GM12878 (cell line): ENCODE results near the gene UBALD2. TPM values are rescaled to one million over a fixed set of nuclear protein-coding genes. Genes with fewer than 3 reads are reported as not detected.

Experiments
- ATAC-seq: fragments of 200-7000 bp; cut with Tn5 transposase; 3 replicates; pipeline ENCODE4 v1.9.1; 2020; ENCODE audit warnings: mild to moderate bottlenecking, moderate library complexity
- BruUV-seq: library from RNA; stranded (reverse); fragments of 400-500 nt; replicated peaks from 2 replicates; lab custom pipeline; 2021; lab: Mats Ljungman, UMichigan
- CTCF ChIA-PET: fragments of 300-600 bp; sonication (Branson Sonifier 250); formaldehyde crosslinking; extraction: SDS; loops from one replicate; lab custom pipeline; 2021; ENCODE audit warnings: inconsistent platforms; lab: Yijun Ruan, JAX
- POLR2A ChIA-PET: fragments of 350-600 bp; formaldehyde crosslinking; extraction: SDS; loops from one replicate; lab custom pipeline; 2021; ENCODE audit warnings: inconsistent platforms; lab: Charles Lee
- RAD21 ChIA-PET: fragments of 300-600 bp; sonication (Branson Sonifier 250); formaldehyde crosslinking; loops from one replicate; lab custom pipeline; 2023; ENCODE audit warnings: antibody characterized with exemption; ENCODE audit not compliant: unreplicated experiment; lab: Charles Lee
- SMC1A ChIA-PET: fragments of 300-600 bp; sonication (Branson Sonifier 250); formaldehyde crosslinking; loops from one replicate; lab custom pipeline; 2023; ENCODE audit not compliant: unreplicated experiment, uncharacterized antibody; lab: Charles Lee
- DNase-seq: peaks from one replicate; pipeline ENCODE4 v3.0.0-alpha.2; 2011; ENCODE audit warnings: low read depth, low spot score
- FAIRE-seq: peaks from 3 replicates; lab custom pipeline; 2011; peaks lifted over from hg19 to GRCh38; lab: Jason Lieb, UNC
- H2AFZ ChIP-seq: 2 replicates; pipeline ENCODE4 v1.6.0; 2011; ENCODE audit warnings: low read depth, low read length, control low read depth; ENCODE audit not compliant: control insufficient read depth
- H3K27ac ChIP-seq: 2 replicates; pipeline ENCODE4 v1.5.1; 2011; ENCODE audit warnings: control low read depth; ENCODE audit not compliant: control insufficient read depth, insufficient read depth
- H3K27me3 ChIP-seq, 2 experiments: replicated peaks in 1 of 2; 2 replicates each; pipeline versions ENCODE4 v1.6.0 to v1.6.1; 2011; ENCODE audit warnings: low read length in 1 of 2; ENCODE audit not compliant: control insufficient read depth in 2 of 2, insufficient read depth in 2 of 2
- H3K36me3 ChIP-seq, 2 experiments: 2 replicates each; pipeline ENCODE4 v1.5.1; 2011; ENCODE audit warnings: low read length in 1 of 2; ENCODE audit not compliant: control insufficient read depth in 2 of 2, insufficient read depth in 2 of 2
- H3K4me1 ChIP-seq: 2 replicates; pipeline ENCODE4 v1.6.1; 2011; ENCODE audit warnings: mild to moderate bottlenecking, low read length, moderate library complexity, mixed read lengths; ENCODE audit not compliant: control insufficient read depth, insufficient read depth
- H3K4me2 ChIP-seq: 2 replicates; pipeline ENCODE4 v1.6.0; 2011; ENCODE audit warnings: control low read depth; ENCODE audit not compliant: control insufficient read depth, insufficient read depth
- H3K4me3 ChIP-seq: fragments of 200-600 bp; sonication (generic); 2 replicates; pipeline ENCODE4 v1.5.1; 2016
- H3K79me2 ChIP-seq: 2 replicates; pipeline ENCODE4 v1.6.0; 2011; ENCODE audit warnings: low read length; ENCODE audit not compliant: control insufficient read depth, insufficient read depth
- H3K9ac ChIP-seq: 2 replicates; pipeline ENCODE4 v1.8.0; 2011; ENCODE audit warnings: low read length, control low read depth, mixed read lengths; ENCODE audit not compliant: control insufficient read depth, insufficient read depth
- H3K9me3 ChIP-seq: replicated peaks from 3 replicates; pipeline ENCODE4 v1.5.1; 2011; ENCODE audit warnings: mild to moderate bottlenecking, low read length; ENCODE audit not compliant: control insufficient read depth, insufficient read depth
- H4K20me1 ChIP-seq: 2 replicates; pipeline ENCODE4 v1.6.0; 2011; ENCODE audit not compliant: control insufficient read depth, insufficient read depth
- BCL11A ChIP-seq: IDR thresholded peaks from 2 replicates; pipeline ENCODE4 v1.6.1; 2011; ENCODE audit warnings: low read depth, low read length
- CTCF ChIP-seq, 3 experiments: IDR thresholded peaks in 2 of 3; conservative IDR thresholded peaks in 1 of 3; 2 replicates each; pipeline ENCODE4 v1.5.1; 2011; ENCODE audit warnings: low read depth in 3 of 3, low read length in 3 of 3, mild to moderate bottlenecking in 3 of 3, control low read depth in 2 of 3, moderate library complexity in 2 of 3, inconsistent platforms in 1 of 3, mixed read lengths in 1 of 3; ENCODE audit not compliant: control insufficient read depth in 2 of 3, insufficient read depth in 1 of 3; ENCODE audit errors: extremely low read depth in 1 of 3
- JUNB ChIP-seq: IDR thresholded peaks from 2 replicates; pipeline ENCODE4 v1.6.1; 2016; ENCODE audit warnings: antibody characterized with exemption, mild to moderate bottlenecking
- LARP7 ChIP-seq: fragments of 450-650 bp; IDR thresholded peaks from 2 replicates; pipeline ENCODE4 v1.6.1; 2017; ENCODE audit warnings: mild to moderate bottlenecking
- MTA3 ChIP-seq: IDR thresholded peaks from 2 replicates; pipeline ENCODE4 v1.6.1; 2012; ENCODE audit warnings: low read length, inconsistent platforms, borderline replicate concordance
- MXI1 ChIP-seq: fragments of 150-350 bp; IDR thresholded peaks from 2 replicates; pipeline ENCODE4 v1.6.1; 2011; ENCODE audit warnings: low read depth, mild to moderate bottlenecking, inconsistent platforms, low read length, improper control_type of control experiment
- NFXL1 ChIP-seq: fragments of 450-650 bp; IDR thresholded peaks from 2 replicates; pipeline ENCODE4 v1.6.1; 2017; ENCODE audit warnings: antibody characterized with exemption, mild to moderate bottlenecking, borderline replicate concordance
- NFYA ChIP-seq: IDR thresholded peaks from 2 replicates; pipeline ENCODE4 v1.6.1; 2011; ENCODE audit warnings: low read depth, mild to moderate bottlenecking, low read length, improper control_type of control experiment, borderline replicate concordance
- RELB ChIP-seq: fragments of 450-650 bp; IDR thresholded peaks from 2 replicates; pipeline ENCODE4 v1.6.1; 2017; ENCODE audit warnings: low read depth, mild to moderate bottlenecking, moderate library complexity
- WRNIP1 ChIP-seq: IDR thresholded peaks from 2 replicates; pipeline ENCODE4 v1.6.1; 2011; ENCODE audit warnings: low read depth, low read length, improper control_type of control experiment, borderline replicate concordance
- ZNF217 ChIP-seq: fragments of 450-650 bp; IDR thresholded peaks from 2 replicates; pipeline ENCODE4 v1.6.1; 2017; ENCODE audit warnings: antibody characterized with exemption, mild to moderate bottlenecking
- WGBS: methylation state at CpG from one replicate; pipeline ENCODE4 v1.1.6; 2016; ENCODE audit warnings: low lambda C conversion rate; ENCODE audit not compliant: insufficient replicate concordance, insufficient coverage; ENCODE audit errors: missing lambda C conversion rate; 5-methylcytosine and 5-hydroxymethylcytosine counted together
- in situ Hi-C: fragments of 300-500 bp; cut with MboI; formaldehyde crosslinking; loops from 9 replicates; pipeline ENCODE4 v1.14.3; 2018; ENCODE audit warnings: mixed read lengths
- intact Hi-C: fragments of 100-400 bp; cut with micrococcal nuclease; formaldehyde crosslinking; loops from one replicate; pipeline ENCODE4 v1.14.2; 2022; ENCODE audit not compliant: unreplicated experiment
- polyA plus RNA-seq, 11 experiments: library from polyadenylated mRNA; depleted of rRNA in 4 of 11; unstranded in 6 of 11; stranded (reverse) in 5 of 11; fragments of >200 nt; fragmentation: Nextera tagmentation in 4 of 11; fragmentation: Illumina TruSeq in 1 of 11; extraction: Ambion mirVana in 4 of 11; extraction: Trizol in 1 of 11; gene quantifications; 1 replicate in 1 of 11; 2 replicates in 10 of 11; pipeline versions ENCODE4 v1.2.1 to v1.2.3, GENCODE V29; 2011 to 2016; ENCODE audit warnings: inconsistent platforms in 2 of 11, missing spikeins in 2 of 11, low read depth in 1 of 11
- total RNA-seq, 4 experiments: library from RNA; depleted of rRNA in 3 of 4; stranded (reverse); fragments of >200 nt in 3 of 4; fragmentation: Illumina TruSeq in 1 of 4; extraction: Trizol in 1 of 4; gene quantifications; 2 replicates each; pipeline versions ENCODE4 v1.2.1 to v1.2.3, GENCODE V29; 2013 to 2021
- TF ChIP-seq, protein P1 (sequence below): fragments of 450-650 bp; IDR thresholded peaks from 2 replicates; pipeline ENCODE4 v1.6.1; 2017; ENCODE audit warnings: mild to moderate bottlenecking, low read depth, inconsistent platforms; ENCODE audit not compliant: poor library complexity, severe bottlenecking

Gene UBALD2
- total and polyA plus RNA-seq, 10 of the 15 experiments (the other 5 are each of a cell fraction or from before 2014, with no cell fraction given) = 2.8 to 165 (median 20.6) TPM

GRCh38 chr17:76217081-76217480 lies 48.1 kb upstream of the UBALD2 start:
- ChIA-PET RAD21 (interaction anchor here (0.6 to 2.0 kb wide), 7 partner anchors 30 to 88 kb away, joined by 3 to 8 read pairs (median 4); no protein-coding TSS in a partner anchor), SMC1A (interaction anchor here (0.8 to 3.1 kb wide), 13 partner anchors 9 to 477 kb away, joined by 3 to 23 read pairs (median 4); no protein-coding TSS in a partner anchor), POLR2A (interaction anchor here (1.9 to 3.0 kb wide), 2 partner anchors 8 to 14 kb away, joined by 6 to 8 read pairs; no protein-coding TSS in a partner anchor), CTCF (interaction anchor here (0.7 to 2.0 kb wide), 8 partner anchors 8 to 171 kb away, joined by 3 to 5 read pairs (median 3); no protein-coding TSS in a partner anchor)
- ATAC-seq (no peak), DNase-seq (no peak), FAIRE-seq (no peak)
- Histone ChIP-seq H3K79me2 (no peaks in the 10 kb centered on the region), H3K36me3 (no peaks in the 10 kb centered on the region), H3K9ac (no peak overlapping the region), H3K27me3 (no peaks in the 10 kb centered on the region), H3K4me2 (no peak overlapping the region), H2AFZ (no peak overlapping the region), H4K20me1 (no peaks in the 10 kb centered on the region), H3K4me3 (no peak overlapping the region), H3K9me3 (no peaks in the 10 kb centered on the region), H3K4me1 (no peaks in the 10 kb centered on the region), H3K27ac (no peak overlapping the region)
- in situ Hi-C loops (no loop called here), intact Hi-C loops (no loop called here)
- 77% methylated on average over 3 of the region's 3 CpGs for WGBS
- TF ChIP-seq LARP7 (no peak), CTCF (IDR thresholded peaks at IDR 0.05 in 2 of 3, conservative IDR thresholded peaks at IDR 0.05 in 1 of 3; ENCODE audit: control insufficient read depth in 2 of 3, extremely low read depth in 1 of 3, insufficient read depth in 1 of 3, low read depth in 3 of 3, low read length in 3 of 3) (no peak), NFXL1 (no peak), WRNIP1 (no peak), JUNB (no peak), ZNF217 (no peak), MTA3 (no peak), BCL11A (no peak), NFYA (no peak), RELB (no peak), MXI1 (no peak)
- TF ChIP-seq, protein P1, sequence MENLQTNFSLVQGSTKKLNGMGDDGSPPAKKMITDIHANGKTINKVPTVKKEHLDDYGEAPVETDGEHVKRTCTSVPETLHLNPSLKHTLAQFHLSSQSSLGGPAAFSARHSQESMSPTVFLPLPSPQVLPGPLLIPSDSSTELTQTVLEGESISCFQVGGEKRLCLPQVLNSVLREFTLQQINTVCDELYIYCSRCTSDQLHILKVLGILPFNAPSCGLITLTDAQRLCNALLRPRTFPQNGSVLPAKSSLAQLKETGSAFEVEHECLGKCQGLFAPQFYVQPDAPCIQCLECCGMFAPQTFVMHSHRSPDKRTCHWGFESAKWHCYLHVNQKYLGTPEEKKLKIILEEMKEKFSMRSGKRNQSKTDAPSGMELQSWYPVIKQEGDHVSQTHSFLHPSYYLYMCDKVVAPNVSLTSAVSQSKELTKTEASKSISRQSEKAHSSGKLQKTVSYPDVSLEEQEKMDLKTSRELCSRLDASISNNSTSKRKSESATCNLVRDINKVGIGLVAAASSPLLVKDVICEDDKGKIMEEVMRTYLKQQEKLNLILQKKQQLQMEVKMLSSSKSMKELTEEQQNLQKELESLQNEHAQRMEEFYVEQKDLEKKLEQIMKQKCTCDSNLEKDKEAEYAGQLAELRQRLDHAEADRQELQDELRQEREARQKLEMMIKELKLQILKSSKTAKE = no peak
- no TSS peak for BruUV-seq
